Measurements from ENCODE around the gene MOSMO.

MOSMO gene

DNA sequence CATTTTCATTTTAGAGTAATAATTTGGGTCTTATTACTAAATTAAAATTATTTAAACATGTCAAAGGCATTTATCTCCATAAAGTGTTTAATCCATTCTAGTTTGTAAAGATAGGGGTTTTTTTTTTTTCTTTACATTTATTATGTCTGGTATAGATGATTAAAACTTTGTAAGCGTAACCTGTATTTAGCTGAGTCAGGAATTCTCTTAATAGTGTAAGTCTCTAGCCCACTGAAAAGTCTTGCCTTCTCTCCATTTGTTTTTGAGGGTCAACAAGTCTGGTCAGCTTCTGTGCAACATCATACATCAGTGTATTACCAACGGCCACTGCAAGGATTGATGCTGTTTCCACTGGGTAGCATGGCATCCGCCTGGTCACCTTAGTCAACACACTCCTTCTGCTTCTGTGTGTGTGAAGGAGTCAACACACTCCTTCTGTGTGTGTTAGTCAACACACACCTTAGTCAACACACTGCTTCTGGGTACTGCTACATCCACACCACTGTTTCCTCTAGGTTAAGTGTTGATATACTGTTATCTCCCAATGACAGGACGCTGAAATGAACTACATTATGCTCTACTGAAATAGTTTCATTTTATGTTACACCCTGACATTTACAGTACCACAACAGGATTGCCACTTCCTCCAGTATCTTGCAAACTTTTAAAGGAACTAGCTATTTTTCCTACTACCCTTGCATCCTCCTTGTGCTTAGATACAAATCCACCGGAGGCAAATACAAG is 47.1 kb downstream of the MOSMO start:
- no peaks in the 10 kb centered on the region for H3K9me3 ChIP-seq (ENCODE audit: insufficient read depth, low read length, severe bottlenecking)
- H3K4me1 ChIP-seq (ENCODE audit: insufficient read depth, low read length): no peaks in the 10 kb centered on the region
- ATAC-seq (ENCODE audit: insufficient read depth, low read depth) (no peak), DNase-seq (no peak)
- TF ChIP-seq, protein P1, sequence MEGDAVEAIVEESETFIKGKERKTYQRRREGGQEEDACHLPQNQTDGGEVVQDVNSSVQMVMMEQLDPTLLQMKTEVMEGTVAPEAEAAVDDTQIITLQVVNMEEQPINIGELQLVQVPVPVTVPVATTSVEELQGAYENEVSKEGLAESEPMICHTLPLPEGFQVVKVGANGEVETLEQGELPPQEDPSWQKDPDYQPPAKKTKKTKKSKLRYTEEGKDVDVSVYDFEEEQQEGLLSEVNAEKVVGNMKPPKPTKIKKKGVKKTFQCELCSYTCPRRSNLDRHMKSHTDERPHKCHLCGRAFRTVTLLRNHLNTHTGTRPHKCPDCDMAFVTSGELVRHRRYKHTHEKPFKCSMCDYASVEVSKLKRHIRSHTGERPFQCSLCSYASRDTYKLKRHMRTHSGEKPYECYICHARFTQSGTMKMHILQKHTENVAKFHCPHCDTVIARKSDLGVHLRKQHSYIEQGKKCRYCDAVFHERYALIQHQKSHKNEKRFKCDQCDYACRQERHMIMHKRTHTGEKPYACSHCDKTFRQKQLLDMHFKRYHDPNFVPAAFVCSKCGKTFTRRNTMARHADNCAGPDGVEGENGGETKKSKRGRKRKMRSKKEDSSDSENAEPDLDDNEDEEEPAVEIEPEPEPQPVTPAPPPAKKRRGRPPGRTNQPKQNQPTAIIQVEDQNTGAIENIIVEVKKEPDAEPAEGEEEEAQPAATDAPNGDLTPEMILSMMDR (IDR thresholded peaks at IDR 0.05; ENCODE audit: borderline replicate concordance, extremely low read depth, low read length, poor library complexity, severe bottlenecking): no peak
- no peak for TF ChIP-seq EZH2 (IDR thresholded peaks at IDR 0.05; ENCODE audit: borderline replicate concordance, low read depth, low read length, severe bottlenecking)
- no peaks in the 10 kb centered on the region for H3K27me3 ChIP-seq (ENCODE audit: insufficient read depth, low read length, poor library complexity)
- H2AFZ ChIP-seq (ENCODE audit: low read depth, low read length): no peak overlapping the region
- no peak overlapping the region for H3K4me2 ChIP-seq (ENCODE audit: insufficient read depth, low read length)
- H3K4me3 ChIP-seq (ENCODE audit: low read depth in 1 of 2, low read length in 2 of 2): no peak overlapping the region
- H3K9ac ChIP-seq (ENCODE audit: low read depth, low read length): no peak overlapping the region
- H3K79me2 ChIP-seq (ENCODE audit: insufficient read depth, low read length): no peaks in the 10 kb centered on the region
- H3K27ac ChIP-seq (ENCODE audit: low read length): no peak overlapping the region
- H4K20me1 ChIP-seq (ENCODE audit: insufficient read depth, low read length): peaks cover 5% of the 10 kb centered on the region; the same call in 1 of the 2 replicates
- no peaks in the 10 kb centered on the region for H3K36me3 ChIP-seq (ENCODE audit: insufficient read depth, low read length)

DNA sequence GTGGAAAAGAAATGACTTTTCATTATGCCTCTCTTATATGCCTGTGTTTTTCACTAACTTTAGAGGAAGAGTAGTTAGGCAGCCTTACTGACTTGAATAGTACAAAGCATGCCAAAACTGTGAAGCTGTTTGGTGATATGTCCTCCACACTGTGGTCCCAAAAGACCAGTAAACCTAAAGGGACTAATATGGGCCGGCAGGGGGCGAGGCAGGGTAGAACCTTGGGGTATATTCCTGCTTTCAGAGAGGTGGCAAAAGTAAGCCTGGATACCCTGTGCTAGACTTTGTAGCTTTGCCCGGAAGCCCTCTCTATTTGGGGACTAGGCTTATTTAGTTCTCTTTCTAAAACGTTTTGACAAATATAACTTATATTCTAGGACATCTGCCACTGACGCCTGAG is 48.0 kb downstream of the MOSMO start:
- no peak for TF ChIP-seq EZH2 (IDR thresholded peaks at IDR 0.05; ENCODE audit: borderline replicate concordance, low read depth, low read length, severe bottlenecking)
- peaks cover 3% of the 10 kb centered on the region; the same call in 1 of the 2 replicates for H4K20me1 ChIP-seq (ENCODE audit: insufficient read depth, low read length)
- no peak overlapping the region for H3K27ac ChIP-seq (ENCODE audit: low read length)
- no peak overlapping the region for H3K4me2 ChIP-seq (ENCODE audit: insufficient read depth, low read length)
- no peak for DNase-seq
- no peak overlapping the region for H2AFZ ChIP-seq (ENCODE audit: low read depth, low read length)
- H3K4me1 ChIP-seq (ENCODE audit: insufficient read depth, low read length): no peaks in the 10 kb centered on the region
- no peak for ATAC-seq (ENCODE audit: insufficient read depth, low read depth)
- no peaks in the 10 kb centered on the region for H3K27me3 ChIP-seq (ENCODE audit: insufficient read depth, low read length, poor library complexity)
- H3K4me3 ChIP-seq (ENCODE audit: low read depth in 1 of 2, low read length in 2 of 2): no peak overlapping the region
- no peak overlapping the region for H3K9ac ChIP-seq (ENCODE audit: low read depth, low read length)
- no peaks in the 10 kb centered on the region for H3K9me3 ChIP-seq (ENCODE audit: insufficient read depth, low read length, severe bottlenecking)
- no peaks in the 10 kb centered on the region for H3K79me2 ChIP-seq (ENCODE audit: insufficient read depth, low read length)
- H3K36me3 ChIP-seq (ENCODE audit: insufficient read depth, low read length): no peaks in the 10 kb centered on the region

- Histone ChIP-seq H3K4me3 (ENCODE audit: low read depth in 1 of 2, low read length in 2 of 2) (no peak overlapping the region), H3K27ac (ENCODE audit: low read length) (no peak overlapping the region), H3K9me3 (ENCODE audit: insufficient read depth, low read length, severe bottlenecking) (peaks cover 13% of the 10 kb centered on the region), H3K9ac (ENCODE audit: low read depth, low read length) (no peak overlapping the region), H4K20me1 (ENCODE audit: insufficient read depth, low read length) (0 out of 2 replicates have a peak, but pooled peaks cover 3% of the 10 kb centered on the region), H3K4me1 (ENCODE audit: insufficient read depth, low read length) (no peaks in the 10 kb centered on the region), H2AFZ (ENCODE audit: low read depth, low read length) (no peak overlapping the region), H3K36me3 (ENCODE audit: insufficient read depth, low read length) (peaks cover 3% of the 10 kb centered on the region; the same call in 1 of the 2 replicates), H3K4me2 (ENCODE audit: insufficient read depth, low read length) (no peak overlapping the region), H3K79me2 (ENCODE audit: insufficient read depth, low read length) (no peaks in the 10 kb centered on the region), H3K27me3 (ENCODE audit: insufficient read depth, low read length, poor library complexity) (no peaks in the 10 kb centered on the region)
- ATAC-seq (ENCODE audit: insufficient read depth, low read depth) (no peak), DNase-seq (no peak)
- no peak for TF ChIP-seq EZH2 (IDR thresholded peaks at IDR 0.05; ENCODE audit: borderline replicate concordance, low read depth, low read length, severe bottlenecking)
- TF ChIP-seq, protein P1 (IDR thresholded peaks at IDR 0.05; ENCODE audit: borderline replicate concordance, extremely low read depth, low read length, poor library complexity, severe bottlenecking): no peak
These were observed 56.1 kb downstream of the MOSMO start for GRCh38 chr16:22063888-22064467.

GRCh38 chr16:22065252-22065651 is 57.3 kb downstream of the MOSMO start:
- Histone ChIP-seq H2AFZ (ENCODE audit: low read depth, low read length) (no peak overlapping the region), H3K4me2 (ENCODE audit: insufficient read depth, low read length) (no peak overlapping the region), H3K36me3 (ENCODE audit: insufficient read depth, low read length) (peaks cover 3% of the 10 kb centered on the region; the same call in 1 of the 2 replicates), H3K79me2 (ENCODE audit: insufficient read depth, low read length) (no peaks in the 10 kb centered on the region), H4K20me1 (ENCODE audit: insufficient read depth, low read length) (0 out of 2 replicates have a peak, but pooled peaks cover 3% of the 10 kb centered on the region), H3K9ac (ENCODE audit: low read depth, low read length) (no peak overlapping the region), H3K4me1 (ENCODE audit: insufficient read depth, low read length) (no peaks in the 10 kb centered on the region), H3K27ac (ENCODE audit: low read length) (no peak overlapping the region), H3K27me3 (ENCODE audit: insufficient read depth, low read length, poor library complexity) (no peaks in the 10 kb centered on the region), H3K9me3 (ENCODE audit: insufficient read depth, low read length, severe bottlenecking) (peaks cover 13% of the 10 kb centered on the region), H3K4me3 (ENCODE audit: low read depth in 1 of 2, low read length in 2 of 2) (no peak overlapping the region)
- no peak for ATAC-seq (ENCODE audit: insufficient read depth, low read depth)
- no peak for DNase-seq
- TF ChIP-seq, protein P1 (IDR thresholded peaks at IDR 0.05; ENCODE audit: borderline replicate concordance, extremely low read depth, low read length, poor library complexity, severe bottlenecking): no peak
- TF ChIP-seq EZH2 (IDR thresholded peaks at IDR 0.05; ENCODE audit: borderline replicate concordance, low read depth, low read length, severe bottlenecking): no peak

Data from DND-41 (cell line).